Measurements from ENCODE around the gene LRRC8D.

LRRC8D gene

GRCh38 chr1:89837036-89837481 is 16.2 kb downstream of the LRRC8D start:
- Mint-ChIP-seq H3K27me3 (no peaks in the 10 kb centered on the region), H3K4me3 (no peak overlapping the region), H3K4me1 (peaks cover 5% of the 10 kb centered on the region), H3K36me3 (no peaks in the 10 kb centered on the region), H3K27ac (peak overlapping the region; percentile 30), H3K9me3 (no peaks in the 10 kb centered on the region)

DNA sequence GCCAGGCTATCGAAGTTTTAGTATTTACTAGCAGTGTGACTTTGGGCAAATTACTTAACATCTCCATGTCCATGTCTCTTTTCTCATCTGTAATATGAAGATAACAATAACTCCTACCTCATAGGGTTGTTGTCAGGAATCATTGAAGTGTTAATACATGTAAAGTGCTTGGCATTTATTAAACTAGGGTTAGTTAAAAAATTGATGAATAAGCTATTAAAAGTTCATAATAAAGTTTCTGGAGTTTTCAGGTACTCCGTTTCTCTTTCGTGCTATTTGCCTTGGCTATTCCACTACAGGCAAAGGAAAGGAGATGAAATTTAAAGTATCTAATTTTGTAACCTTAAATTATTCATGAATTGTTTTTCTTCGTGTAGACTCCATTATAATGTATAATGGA is 16.7 kb downstream of the LRRC8D start:
- Mint-ChIP-seq H3K27ac (peak overlapping the region; percentile 30), H3K4me1 (peaks cover 9% of the 10 kb centered on the region), H3K36me3 (no peaks in the 10 kb centered on the region), H3K9me3 (no peaks in the 10 kb centered on the region), H3K27me3 (no peaks in the 10 kb centered on the region), H3K4me3 (no peak overlapping the region)

DNA sequence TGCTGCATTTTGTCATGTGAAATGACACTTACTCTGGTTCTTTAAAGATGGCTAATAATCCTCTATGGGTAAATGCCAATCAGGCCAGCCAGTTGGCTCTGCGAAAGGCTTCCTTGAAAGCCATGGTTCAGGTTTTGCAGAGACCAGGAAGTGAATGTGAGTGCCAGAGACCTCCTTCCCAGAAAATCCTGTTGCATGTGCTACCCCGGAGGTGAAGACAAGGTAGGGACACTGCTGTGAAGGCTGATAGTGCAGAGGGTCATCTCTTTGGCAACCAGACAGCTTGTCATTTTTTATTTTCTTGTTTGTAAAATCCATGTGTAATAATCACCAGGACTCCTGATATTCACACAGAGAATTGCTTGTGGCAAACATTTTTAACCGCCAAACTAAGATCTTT is 18.7 kb downstream of the LRRC8D start:
- Mint-ChIP-seq H3K4me1 (peaks cover 12% of the 10 kb centered on the region), H3K27me3 (no peaks in the 10 kb centered on the region), H3K9me3 (no peaks in the 10 kb centered on the region), H3K4me3 (no peak overlapping the region), H3K27ac (no peak overlapping the region), H3K36me3 (no peaks in the 10 kb centered on the region)

DNA sequence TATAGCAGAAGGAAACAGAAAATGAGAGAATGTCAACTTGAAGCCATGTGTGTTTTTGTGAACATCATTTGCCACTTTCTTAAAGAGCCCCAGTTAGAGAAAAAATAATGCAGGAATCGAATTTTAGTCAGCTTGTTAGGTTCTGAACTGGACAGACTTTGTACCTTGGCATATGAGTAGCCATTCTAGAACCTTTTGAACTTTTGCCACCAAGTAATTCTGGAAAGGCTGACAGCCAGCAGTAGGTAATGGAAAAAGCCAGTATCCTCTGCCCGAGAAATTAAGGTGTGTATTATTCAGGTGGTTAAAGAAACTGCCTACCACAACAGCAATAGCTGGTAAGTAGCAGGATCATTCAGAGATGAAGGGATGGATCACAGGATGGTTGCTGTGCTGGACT is 20.7 kb downstream of the LRRC8D start:
- Mint-ChIP-seq H3K36me3 (peaks cover 8% of the 10 kb centered on the region), H3K27ac (no peak overlapping the region), H3K4me3 (no peak overlapping the region), H3K4me1 (peaks cover 30% of the 10 kb centered on the region), H3K9me3 (no peaks in the 10 kb centered on the region), H3K27me3 (no peaks in the 10 kb centered on the region)

DNA sequence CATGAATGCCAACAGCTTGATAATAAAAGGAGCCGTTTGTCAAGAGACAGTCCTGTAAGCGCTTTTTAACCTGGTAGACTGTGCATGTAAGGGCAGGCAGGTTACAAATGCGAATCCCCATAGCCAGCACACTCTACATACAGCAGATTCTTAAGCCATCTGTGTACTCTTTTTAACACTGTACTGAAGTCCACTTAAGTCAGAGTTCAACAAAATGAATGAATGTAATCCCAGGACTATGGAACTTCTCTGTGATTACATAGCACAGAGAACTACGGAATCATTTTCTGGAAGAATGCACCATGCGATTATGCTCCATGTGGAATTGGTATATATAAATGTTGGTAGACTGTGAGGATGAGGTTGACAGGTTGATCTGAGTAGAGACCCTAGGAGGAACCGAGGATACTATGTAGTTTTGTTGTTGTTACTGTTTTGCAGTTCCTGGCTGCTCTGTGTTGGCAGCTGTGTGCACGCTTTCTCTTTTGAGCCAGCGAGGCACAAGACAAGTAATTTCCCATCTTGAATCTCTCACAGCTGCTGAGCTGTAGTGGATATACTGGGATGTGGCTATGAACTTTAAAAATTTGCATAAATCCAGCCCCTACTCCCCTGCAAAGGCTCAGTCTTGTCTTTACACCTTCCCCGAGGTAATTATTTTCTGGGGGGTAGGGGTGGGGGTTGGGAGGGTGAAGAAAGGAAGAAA is 21.9 kb downstream of the LRRC8D start:
- Mint-ChIP-seq H3K36me3 (peaks cover 14% of the 10 kb centered on the region), H3K27me3 (no peaks in the 10 kb centered on the region), H3K4me1 (peaks cover 42% of the 10 kb centered on the region), H3K4me3 (peak overlapping the region; percentile 95), H3K9me3 (no peaks in the 10 kb centered on the region), H3K27ac (peak overlapping the region; percentile 88)

DNA sequence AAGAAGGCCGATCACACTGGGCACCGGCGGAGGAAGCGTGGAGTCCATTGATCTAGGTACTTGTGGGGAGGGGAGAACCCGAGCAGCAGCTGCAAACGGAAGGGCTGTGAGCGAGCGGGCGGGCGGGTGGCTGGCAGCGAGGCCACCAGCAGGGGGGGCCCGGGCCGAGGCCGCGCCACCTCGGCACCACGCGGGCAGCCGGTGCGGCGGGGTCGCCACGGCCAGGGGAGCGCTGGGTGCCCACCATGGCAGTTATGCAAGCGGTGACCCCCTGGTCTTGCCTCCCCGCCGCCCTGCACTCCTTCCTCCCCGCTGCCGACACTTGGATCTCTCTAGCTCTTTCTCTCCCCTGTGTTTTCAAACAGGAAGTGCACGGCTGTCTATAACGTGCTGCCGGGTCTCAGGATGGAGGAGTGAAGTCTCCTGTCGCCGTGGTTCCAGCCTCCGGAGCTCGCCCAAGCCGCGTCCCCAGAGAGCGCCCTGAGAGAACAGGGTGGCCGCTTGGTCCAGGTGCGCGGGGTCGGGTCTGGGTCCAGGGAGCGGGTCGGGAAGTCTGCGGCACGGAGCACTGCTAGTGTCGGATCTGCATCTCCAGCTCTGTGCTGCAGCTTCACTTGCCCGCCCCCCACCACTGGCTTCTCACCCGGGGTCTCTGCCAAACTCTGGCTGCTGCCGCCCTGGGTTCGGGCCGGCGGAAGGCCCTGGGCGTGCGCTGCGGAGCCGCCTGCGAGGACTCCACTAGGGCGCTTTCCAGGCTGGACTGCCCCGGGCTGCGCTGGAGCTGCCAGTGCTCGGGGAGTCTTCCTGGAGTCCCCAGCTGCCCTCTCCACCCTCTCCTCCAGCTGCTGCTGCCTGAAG is 22.7 kb downstream of the LRRC8D start:
- Mint-ChIP-seq H3K4me1 (peaks cover 50% of the 10 kb centered on the region), H3K4me3 (peak overlapping the region; percentile 95), H3K9me3 (no peaks in the 10 kb centered on the region), H3K27ac (peak overlapping the region; percentile 98), H3K27me3 (no peaks in the 10 kb centered on the region), H3K36me3 (peaks cover 17% of the 10 kb centered on the region)

GRCh38 chr1:89844241-89844807 is 23.5 kb downstream of the LRRC8D start:
- Mint-ChIP-seq H3K4me1 (peaks cover 58% of the 10 kb centered on the region), H3K36me3 (peaks cover 20% of the 10 kb centered on the region), H3K27me3 (no peaks in the 10 kb centered on the region)

DNA sequence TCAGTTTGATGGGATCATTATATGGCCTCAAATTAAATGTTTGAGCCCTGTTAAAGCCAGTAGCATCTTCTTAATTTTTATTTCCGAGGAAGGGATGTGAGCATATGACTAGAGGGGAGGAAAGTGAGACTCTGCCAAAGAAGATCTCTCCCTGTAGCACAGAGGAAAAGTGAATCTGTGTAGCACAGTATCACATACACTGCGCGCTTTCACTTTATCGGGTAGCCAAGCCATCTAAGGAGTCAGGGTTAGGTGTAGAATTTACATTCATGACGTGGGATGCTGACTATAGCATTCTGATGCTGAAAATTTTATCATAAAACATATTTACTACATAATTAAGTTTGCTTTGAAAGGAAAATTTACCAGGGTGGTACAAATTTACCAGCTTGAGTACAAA is 24.0 kb downstream of the LRRC8D start:
- Mint-ChIP-seq H3K27ac (peak overlapping the region; percentile 98), H3K9me3 (no peaks in the 10 kb centered on the region), H3K36me3 (peaks cover 23% of the 10 kb centered on the region), H3K27me3 (no peaks in the 10 kb centered on the region), H3K4me3 (peak overlapping the region; percentile 95), H3K4me1 (peaks cover 64% of the 10 kb centered on the region)

More at GRCh38 chr1:89844241-89844807, 23.5 kb downstream of the LRRC8D start:
- peak overlapping the region; percentile 95 for H3K4me3 Mint-ChIP-seq
- H3K27ac Mint-ChIP-seq, result peak overlapping the region; percentile 98
- no peaks in the 10 kb centered on the region for H3K9me3 Mint-ChIP-seq

DNA sequence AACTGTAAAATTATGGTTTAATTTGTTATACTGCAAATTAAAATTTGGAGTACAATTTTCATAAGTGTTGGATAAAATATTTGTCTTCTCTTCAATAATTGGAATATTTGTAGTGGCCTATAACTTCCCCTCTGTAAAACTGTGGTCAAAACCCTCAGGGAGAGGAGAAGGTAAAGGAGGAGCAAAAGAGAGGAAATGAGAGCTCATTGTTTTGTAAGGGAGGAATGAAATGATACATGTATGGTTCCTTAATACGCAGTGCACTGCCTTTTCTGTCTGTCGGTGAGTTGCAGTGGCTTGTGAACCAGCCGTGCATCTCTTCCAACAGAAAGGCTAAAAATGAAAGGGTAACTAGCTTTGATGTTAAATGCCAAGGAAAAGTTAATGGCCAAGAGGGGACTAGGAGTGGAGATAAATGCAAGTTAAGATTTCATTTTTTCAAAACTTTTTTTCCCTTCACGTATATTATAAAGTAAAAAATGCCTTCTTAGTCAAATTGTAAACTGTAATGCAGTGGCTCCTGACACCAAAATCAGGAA is 26.4 kb downstream of the LRRC8D start:
- Mint-ChIP-seq H3K27me3 (no peaks in the 10 kb centered on the region), H3K9me3 (no peaks in the 10 kb centered on the region), H3K36me3 (peaks cover 29% of the 10 kb centered on the region), H3K4me3 (peak overlapping the region; percentile 95), H3K4me1 (peaks cover 76% of the 10 kb centered on the region), H3K27ac (peak overlapping the region; percentile 35)

- H3K4me1 Mint-ChIP-seq, result peaks cover 54% of the 10 kb centered on the region
- no peak overlapping the region for H3K27ac Mint-ChIP-seq
- H3K36me3 Mint-ChIP-seq, result peaks cover 25% of the 10 kb centered on the region
- no peaks in the 10 kb centered on the region for H3K9me3 Mint-ChIP-seq
- no peak overlapping the region for H3K4me3 Mint-ChIP-seq
- H3K27me3 Mint-ChIP-seq, result no peaks in the 10 kb centered on the region
These were observed 30.1 kb downstream of the LRRC8D start for GRCh38 chr1:89850844-89851415.

DNA sequence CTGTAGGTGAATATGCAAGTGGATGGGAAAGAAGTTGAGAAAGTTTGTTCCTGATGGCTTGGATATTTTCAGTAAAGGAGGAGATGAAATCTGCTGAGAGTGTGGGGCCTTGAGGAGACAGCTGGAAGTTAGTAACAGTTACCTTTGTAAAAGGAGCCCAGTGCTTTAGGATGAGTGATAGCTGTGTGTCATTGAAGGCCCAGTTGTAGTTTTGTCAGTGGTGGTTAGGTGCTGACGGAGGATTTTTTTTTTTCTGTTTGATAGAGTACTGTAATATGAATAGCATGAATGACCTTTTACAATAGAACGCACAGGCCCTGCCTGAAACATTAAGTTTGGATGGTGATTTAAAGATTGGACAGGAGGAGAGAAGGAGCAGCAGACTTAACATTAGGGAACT is 33.3 kb downstream of the LRRC8D start:
- Mint-ChIP-seq H3K36me3 (peaks cover 10% of the 10 kb centered on the region), H3K27ac (no peak overlapping the region), H3K4me3 (no peak overlapping the region), H3K27me3 (no peaks in the 10 kb centered on the region), H3K9me3 (no peaks in the 10 kb centered on the region), H3K4me1 (peaks cover 27% of the 10 kb centered on the region)

DNA sequence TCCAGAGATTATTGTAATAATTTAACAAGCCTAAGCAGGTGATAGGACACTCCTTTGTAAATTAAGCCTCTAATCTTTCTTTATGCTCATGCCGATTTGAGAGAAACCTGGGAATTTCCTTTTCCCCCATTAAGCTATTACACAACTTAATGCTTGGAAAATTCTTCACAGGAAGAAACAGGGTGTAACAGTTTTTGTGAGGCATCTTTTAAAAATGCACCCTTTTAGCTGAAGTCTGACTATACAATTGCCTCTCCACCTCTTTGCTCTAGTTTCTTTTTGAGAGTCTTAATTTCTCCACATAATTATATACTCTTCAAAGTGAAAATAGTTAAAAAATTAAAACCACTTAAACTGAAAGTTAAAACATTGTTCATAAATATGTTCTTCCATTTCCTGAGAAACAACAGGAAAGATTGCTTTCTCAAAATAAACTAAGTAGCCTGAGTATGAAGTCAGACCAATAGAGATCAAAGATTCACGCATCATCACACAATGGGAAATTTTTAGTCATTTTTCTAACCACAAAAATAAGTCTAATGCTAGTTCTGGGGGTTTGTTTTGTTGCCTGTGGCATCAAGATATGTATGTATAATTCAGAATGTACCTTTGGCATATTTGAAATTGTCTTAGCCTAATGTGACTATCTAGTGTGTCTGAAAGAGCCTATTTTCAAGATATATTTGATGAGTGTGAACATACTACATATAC is 34.7 kb downstream of the LRRC8D start:
- H3K4me1 Mint-ChIP-seq, result peaks cover 25% of the 10 kb centered on the region
- H3K36me3 Mint-ChIP-seq, result peaks cover 10% of the 10 kb centered on the region
- no peak overlapping the region for H3K4me3 Mint-ChIP-seq
- H3K27ac Mint-ChIP-seq, result no peak overlapping the region
- no peaks in the 10 kb centered on the region for H3K27me3 Mint-ChIP-seq
- H3K9me3 Mint-ChIP-seq, result no peaks in the 10 kb centered on the region

- no peaks in the 10 kb centered on the region for H3K27me3 Mint-ChIP-seq
- peaks cover 75% of the 10 kb centered on the region for H3K4me1 Mint-ChIP-seq
- peaks cover 43% of the 10 kb centered on the region for H3K36me3 Mint-ChIP-seq
- peak overlapping the region; percentile 35 for H3K27ac Mint-ChIP-seq
- H3K4me3 Mint-ChIP-seq, result peak overlapping the region; percentile 63
- peaks cover 5% of the 10 kb centered on the region for H3K9me3 Mint-ChIP-seq
These were observed 42.5 kb downstream of the LRRC8D start for GRCh38 chr1:89863165-89863830.

- Mint-ChIP-seq H3K4me3 (peak overlapping the region; percentile 9), H3K36me3 (peaks cover 46% of the 10 kb centered on the region), H3K9me3 (peaks cover 5% of the 10 kb centered on the region), H3K27me3 (no peaks in the 10 kb centered on the region), H3K4me1 (peaks cover 78% of the 10 kb centered on the region), H3K27ac (no peak overlapping the region)
These were observed 44.9 kb downstream of the LRRC8D start for GRCh38 chr1:89865498-89866382.
